Endothelial cell of umbilical vein (primary cell): ENCODE measurements around the gene ZNF829. TPM values are rescaled to one million over a fixed set of nuclear protein-coding genes. Genes with fewer than 3 reads are reported as not detected.

Source experiments
- BruUV-seq: library from RNA; stranded (reverse); fragments of 400-500 nt; replicated peaks from 2 replicates; lab custom pipeline; 2021; lab: Mats Ljungman, UMichigan
- CTCF ChIA-PET: fragments of 300-600, 350-600 bp; sonication (Branson Sonifier 250); formaldehyde crosslinking; loops from one replicate; lab custom pipeline; 2021; ENCODE audit warnings: antibody characterized with exemption, inconsistent platforms; lab: Charles Lee
- POLR2A ChIA-PET: fragments of 300-600, 350-600 bp; sonication (Branson Sonifier 250); formaldehyde crosslinking; loops from one replicate; lab custom pipeline; 2021; ENCODE audit warnings: antibody characterized with exemption, inconsistent platforms; lab: Charles Lee
- DNase-seq: peaks from one replicate; pipeline ENCODE4 v3.0.0-alpha.2; 2011; ENCODE audit warnings: low read depth, low spot score
- FAIRE-seq: peaks from 2 replicates; lab custom pipeline; 2011; peaks lifted over from hg19 to GRCh38; lab: Jason Lieb, UNC
- H2AFZ ChIP-seq: 2 replicates; pipeline ENCODE4 v1.6.0; 2012; ENCODE audit warnings: low read depth, low read length, control low read depth, inconsistent platforms
- H3K27ac ChIP-seq: 2 replicates; pipeline ENCODE4 v1.5.1; 2011; ENCODE audit warnings: low read depth, mild to moderate bottlenecking, control low read depth, low read length, moderate library complexity; ENCODE audit not compliant: insufficient read depth
- H3K27me3 ChIP-seq, 2 experiments: 2 replicates each; pipeline versions ENCODE4 v1.6.0 to v1.6.1; 2011; ENCODE audit warnings: low read length in 2 of 2, mixed read lengths in 1 of 2; ENCODE audit not compliant: control insufficient read depth in 2 of 2, insufficient read depth in 2 of 2
- H3K36me3 ChIP-seq, 2 experiments: 2 replicates in 1 of 2; 3 replicates in 1 of 2; pipeline ENCODE4 v1.5.1; 2011; ENCODE audit warnings: low read length in 2 of 2, mild to moderate bottlenecking in 1 of 2, moderate library complexity in 1 of 2; ENCODE audit not compliant: control insufficient read depth in 2 of 2, insufficient read depth in 2 of 2; ENCODE audit errors: extremely low read depth in 1 of 2
- H3K4me1 ChIP-seq: 3 replicates; pipeline ENCODE4 v1.5.1; 2011; ENCODE audit warnings: mild to moderate bottlenecking, low read length; ENCODE audit not compliant: control insufficient read depth, insufficient read depth; ENCODE audit errors: extremely low read depth
- H3K4me2 ChIP-seq: 2 replicates; pipeline ENCODE4 v1.6.1; 2011; ENCODE audit warnings: low read length, control low read depth, mixed read lengths; ENCODE audit not compliant: insufficient read depth
- H3K4me3 ChIP-seq, 3 experiments: fragments of 200-600 bp in 1 of 3; sonication (generic), shearing (Covaris generic) in 1 of 3; replicated peaks in 1 of 3; 2 replicates each; pipeline ENCODE4 v1.5.1; 2011 to 2016; ENCODE audit warnings: control low read depth in 3 of 3, low read length in 3 of 3, mild to moderate bottlenecking in 2 of 3, inconsistent platforms in 1 of 3, low read depth in 1 of 3, moderate library complexity in 1 of 3; ENCODE audit not compliant: insufficient read depth in 1 of 3
- H3K79me2 ChIP-seq: 2 replicates; pipeline ENCODE4 v1.6.0; 2012; ENCODE audit warnings: low read length, inconsistent platforms; ENCODE audit not compliant: control insufficient read depth, insufficient read depth
- H3K9ac ChIP-seq: replicated peaks from 2 replicates; pipeline ENCODE3; 2011; ENCODE audit warnings: low read length, control low read depth; ENCODE audit not compliant: insufficient read depth; ENCODE audit errors: extremely low read depth
- H3K9me1 ChIP-seq: replicated peaks from 3 replicates; pipeline ENCODE4 v1.6.0; 2011; ENCODE audit warnings: mild to moderate bottlenecking, low read length; ENCODE audit not compliant: control insufficient read depth, insufficient read depth; ENCODE audit errors: extremely low read depth
- H3K9me3 ChIP-seq: replicated peaks from 2 replicates; pipeline ENCODE4 v1.5.1; 2012; ENCODE audit warnings: low read length, inconsistent platforms; ENCODE audit not compliant: control insufficient read depth, insufficient read depth
- H4K20me1 ChIP-seq: replicated peaks from 2 replicates; pipeline ENCODE3; 2011; ENCODE audit warnings: mild to moderate bottlenecking, low read length; ENCODE audit not compliant: control insufficient read depth, insufficient read depth; ENCODE audit errors: extremely low read depth
- CTCF ChIP-seq, 2 donors: IDR thresholded peaks; 1 replicate in 1 of 2; 2 replicates in 1 of 2; pipeline ENCODE4 v1.5.1; 2011; ENCODE audit warnings: low read length in 2 of 2, mild to moderate bottlenecking in 2 of 2, moderate library complexity in 2 of 2, control low read depth in 1 of 2, inconsistent platforms in 1 of 2, low read depth in 1 of 2; ENCODE audit not compliant: insufficient read depth in 1 of 2; ENCODE audit errors: extremely low read depth in 1 of 2
- EZH2 ChIP-seq: IDR thresholded peaks from 2 replicates; pipeline ENCODE4 v1.6.1; 2012; ENCODE audit warnings: borderline replicate concordance, low read depth, mild to moderate bottlenecking, moderate library complexity, low read length, inconsistent platforms; ENCODE audit not compliant: severe bottlenecking
- FOS ChIP-seq: IDR thresholded peaks from 2 replicates; pipeline ENCODE4 v1.6.1; 2011; ENCODE audit warnings: mild to moderate bottlenecking, low read length, moderate library complexity, borderline replicate concordance; ENCODE audit not compliant: insufficient read depth
- GATA2 ChIP-seq: IDR thresholded peaks from 2 replicates; pipeline ENCODE4 v1.7.0; 2011; ENCODE audit warnings: low read depth, mild to moderate bottlenecking, moderate library complexity, mixed read lengths, low read length; ENCODE audit not compliant: insufficient read length, insufficient read depth
- JUN ChIP-seq: IDR thresholded peaks from 2 replicates; pipeline ENCODE4 v1.6.1; 2011; ENCODE audit warnings: borderline replicate concordance, low read depth; ENCODE audit not compliant: insufficient read length, insufficient read depth
- MYC ChIP-seq: IDR thresholded peaks from one replicate; pipeline ENCODE4 v1.6.1; 2011; ENCODE audit warnings: mild to moderate bottlenecking, low read depth, low read length
- POLR2A ChIP-seq: IDR thresholded peaks from 2 replicates; pipeline ENCODE4 v1.6.1; 2012; ENCODE audit warnings: low read depth, mild to moderate bottlenecking, control low read depth, low read length
- POLR2AphosphoS5 ChIP-seq: IDR thresholded peaks from 2 replicates; pipeline ENCODE4 v1.6.1; 2012; ENCODE audit warnings: low read depth, mild to moderate bottlenecking, control low read depth, low read length, moderate library complexity; ENCODE audit not compliant: insufficient read depth
- dilution Hi-C: fragments of 300-500 bp; cut with MboI; formaldehyde crosslinking; loops from one replicate; pipeline ENCODE4 v1.15.0; 2019; ENCODE audit warnings: low sequenced_read_pairs; ENCODE audit not compliant: extremely low pct_ligation_motif_present
- intact Hi-C: fragments of 100-400 bp; cut with micrococcal nuclease; formaldehyde crosslinking; loops from one replicate; pipeline ENCODE4 v1.10.0; 2022
- polyA plus RNA-seq, 4 experiments: library from polyadenylated mRNA; depleted of rRNA in 3 of 4; stranded (reverse) in 3 of 4; unstranded in 1 of 4; fragments of >200 nt; gene quantifications; 2 replicates each; pipeline versions ENCODE4 v1.2.1 to v1.2.3, GENCODE V29; 2011 to 2012; ENCODE audit warnings: missing spikeins in 1 of 4
- total RNA-seq: library from RNA; stranded (reverse); gene quantifications from 2 replicates; pipeline ENCODE4 v1.2.3, GENCODE V29; 2021
- TF ChIP-seq, protein P1 (sequence below): IDR thresholded peaks from 2 replicates; pipeline ENCODE4 v1.6.1; 2011; ENCODE audit not compliant: insufficient read depth, insufficient read length

The ZNF829 gene
- total and polyA plus RNA-seq, 2 donors (not counting 3 experiments of a cell fraction or from before 2014, with no cell fraction given), result 0.47 to 1.3 TPM

DNA sequence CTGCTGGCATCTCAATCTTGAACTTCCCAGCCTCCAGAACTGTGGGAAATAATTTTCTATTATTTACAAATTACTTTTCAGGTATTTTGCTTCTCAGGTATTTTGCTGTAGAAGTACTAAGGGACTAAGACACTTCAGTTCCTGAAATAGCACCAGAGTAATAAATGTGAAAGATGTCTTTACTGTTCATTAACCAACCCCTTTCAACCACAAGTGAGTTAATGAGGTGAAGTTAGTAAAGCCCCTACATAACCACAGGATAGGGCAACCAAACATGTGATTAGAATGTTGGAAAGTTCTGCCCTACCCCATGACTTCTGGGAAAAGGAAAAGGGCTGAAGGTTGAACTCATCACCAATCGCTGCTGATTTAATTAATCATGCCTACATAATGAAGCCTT is 68.1 kb downstream of the ZNF829 start:
- no peak overlapping the region for H3K9ac ChIP-seq
- intact Hi-C loops (no loop called here), dilution Hi-C loops (no loop called here)
- no peak overlapping the region for H2AFZ ChIP-seq
- no peak for FAIRE-seq
- no peaks in the 10 kb centered on the region for H3K79me2 ChIP-seq
- BruUV-seq, result no TSS peak
- H3K4me1 ChIP-seq, result peaks cover 10% of the 10 kb centered on the region
- no peak overlapping the region for H3K4me3 ChIP-seq
- H3K27me3 ChIP-seq, result no peaks in the 10 kb centered on the region
- no peaks in the 10 kb centered on the region for H4K20me1 ChIP-seq
- H3K9me1 ChIP-seq, result no peaks in the 10 kb centered on the region
- TF ChIP-seq MYC (no peak), GATA2 (no peak), POLR2A (no peak), EZH2 (no peak), FOS (no peak), POLR2AphosphoS5 (no peak), JUN (no peak), CTCF (IDR thresholded peaks at IDR 0.05; ENCODE audit: extremely low read depth in 1 of 2, insufficient read depth in 1 of 2, low read depth in 1 of 2, low read length in 2 of 2) (no peak)
- TF ChIP-seq, protein P1, sequence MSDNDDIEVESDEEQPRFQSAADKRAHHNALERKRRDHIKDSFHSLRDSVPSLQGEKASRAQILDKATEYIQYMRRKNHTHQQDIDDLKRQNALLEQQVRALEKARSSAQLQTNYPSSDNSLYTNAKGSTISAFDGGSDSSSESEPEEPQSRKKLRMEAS, result no peak
- H3K27ac ChIP-seq, result no peak overlapping the region
- ChIA-PET CTCF (no interaction called here), POLR2A (no interaction called here)
- no peak for DNase-seq
- H3K4me2 ChIP-seq, result no peak overlapping the region
- H3K9me3 ChIP-seq, result no peaks in the 10 kb centered on the region
- no peaks in the 10 kb centered on the region for H3K36me3 ChIP-seq
